H1 (cell line): ENCODE measurements around the gene NRBF2. TPM values are rescaled to one million over a fixed set of nuclear protein-coding genes. Genes with fewer than 3 reads are reported as not detected.

ENCODE experiments used
- CTCF ChIA-PET: fragments of 300-600 bp; sonication (Branson Sonifier 250); formaldehyde crosslinking; loops from one replicate; lab custom pipeline; 2021; ENCODE audit not compliant: partially characterized antibody; lab: Charles Lee
- POLR2A ChIA-PET: fragments of 300-600 bp; sonication (Branson Sonifier 250); formaldehyde crosslinking; loops from one replicate; lab custom pipeline; 2021; ENCODE audit warnings: inconsistent platforms; ENCODE audit not compliant: partially characterized antibody; lab: Charles Lee
- DNase-seq, 2 experiments: peaks; one replicate each; pipeline versions ENCODE4 v3.0.0 to v3.0.0-alpha.2; 2010 to 2022; ENCODE audit warnings: low spot score in 2 of 2, low read depth in 1 of 2, mixed read lengths in 1 of 2
- FAIRE-seq: peaks from 2 replicates; lab custom pipeline; 2011; peaks lifted over from hg19 to GRCh38; lab: Jason Lieb, UNC
- H2AFZ ChIP-seq: 2 replicates; pipeline ENCODE4 v1.8.1; 2012; ENCODE audit warnings: low read length, inconsistent platforms
- H2AK5ac ChIP-seq: 2 replicates; pipeline ENCODE4 v1.6.1; 2013; ENCODE audit warnings: low read depth, low read length
- H2BK120ac ChIP-seq: replicated peaks from 2 replicates; pipeline ENCODE3; 2013; ENCODE audit warnings: low read depth, low read length, inconsistent platforms
- H2BK12ac ChIP-seq: 2 replicates; pipeline ENCODE4 v1.6.1; 2013; ENCODE audit warnings: low read depth, low read length
- H2BK15ac ChIP-seq: 2 replicates; pipeline ENCODE4 v1.6.1; 2013; ENCODE audit warnings: low read length
- H2BK20ac ChIP-seq: 2 replicates; pipeline ENCODE4 v1.6.1; 2013; ENCODE audit warnings: low read length
- H2BK5ac ChIP-seq: 2 replicates; pipeline ENCODE4 v1.6.1; 2013; ENCODE audit warnings: low read depth, low read length
- H3K14ac ChIP-seq: 2 replicates; pipeline ENCODE4 v1.6.1; 2013; ENCODE audit warnings: inconsistent platforms; ENCODE audit not compliant: insufficient read length
- H3K18ac ChIP-seq: 2 replicates; pipeline ENCODE4 v1.6.1; 2013; ENCODE audit warnings: low read length; ENCODE audit errors: extremely low read depth
- H3K23ac ChIP-seq: 2 replicates; pipeline ENCODE4 v1.6.1; 2013; ENCODE audit warnings: inconsistent platforms; ENCODE audit not compliant: insufficient read length
- H3K23me2 ChIP-seq: 2 replicates; pipeline ENCODE4 v1.6.1; 2013; ENCODE audit warnings: low read depth, low read length
- H3K27ac ChIP-seq: 2 replicates; pipeline ENCODE4 v1.6.1; 2011; ENCODE audit warnings: low read depth, low read length, inconsistent platforms
- H3K27me3 ChIP-seq, 4 experiments: replicated peaks in 1 of 4; 1 replicate in 1 of 4; 2 replicates in 3 of 4; pipeline versions ENCODE4 v1.6.1 to v1.8.1; 2011 to 2013; ENCODE audit warnings: low read length in 3 of 4, mild to moderate bottlenecking in 3 of 4, inconsistent platforms in 2 of 4, mixed read lengths in 2 of 4, moderate library complexity in 1 of 4; ENCODE audit not compliant: control insufficient read depth in 3 of 4, insufficient read depth in 3 of 4; ENCODE audit errors: extremely low read depth in 1 of 4
- H3K36me3 ChIP-seq, 4 experiments: 2 replicates each; pipeline versions ENCODE4 v1.6.1 to v1.8.1; 2011 to 2013; ENCODE audit warnings: mild to moderate bottlenecking in 4 of 4, low read length in 3 of 4, moderate library complexity in 2 of 4, control low read depth in 1 of 4, inconsistent platforms in 1 of 4; ENCODE audit not compliant: insufficient read depth in 4 of 4, control insufficient read depth in 2 of 4
- H3K4ac ChIP-seq: replicated peaks from 2 replicates; pipeline ENCODE3; 2013; ENCODE audit warnings: low read length, low read depth, mixed read lengths, inconsistent platforms; ENCODE audit not compliant: insufficient read length
- H3K4me1 ChIP-seq, 4 experiments: replicated peaks in 1 of 4; 1 replicate in 1 of 4; 2 replicates in 3 of 4; pipeline versions ENCODE4 v1.6.1 to v1.8.1; 2011 to 2013; ENCODE audit warnings: low read length in 3 of 4, inconsistent platforms in 2 of 4, mixed read lengths in 1 of 4; ENCODE audit not compliant: insufficient read depth in 4 of 4, control insufficient read depth in 3 of 4
- H3K4me2 ChIP-seq, 2 experiments: 2 replicates each; pipeline versions ENCODE4 v1.6.1 to v1.8.1; 2011 to 2013; ENCODE audit warnings: low read depth in 2 of 2, low read length in 2 of 2, control low read depth in 1 of 2, inconsistent platforms in 1 of 2, mild to moderate bottlenecking in 1 of 2; ENCODE audit not compliant: insufficient read depth in 1 of 2
- H3K4me3 ChIP-seq, 4 experiments: fragments of 200-600, 300-600 bp in 1 of 4; sonication (generic), shearing (Covaris generic), sonication (Bioruptor Twin) in 1 of 4; 2 replicates each; pipeline versions ENCODE4 v1.5.1 to v1.8.1; 2011 to 2016; ENCODE audit warnings: low read length in 4 of 4, low read depth in 3 of 4, control low read depth in 2 of 4, inconsistent platforms in 2 of 4, mild to moderate bottlenecking in 2 of 4, mixed read lengths in 1 of 4, moderate library complexity in 1 of 4; ENCODE audit not compliant: insufficient read depth in 2 of 4; ENCODE audit errors: extremely low read depth in 1 of 4
- H3K56ac ChIP-seq: replicated peaks from 2 replicates; pipeline ENCODE3; 2013; ENCODE audit warnings: low read depth, mild to moderate bottlenecking, mixed read lengths, low read length, inconsistent platforms; ENCODE audit not compliant: insufficient read length
- H3K79me1 ChIP-seq: 2 replicates; pipeline ENCODE4 v1.6.1; 2013; ENCODE audit warnings: low read depth, low read length, control low read depth
- H3K79me2 ChIP-seq, 2 experiments: 2 replicates each; pipeline versions ENCODE4 v1.6.1 to v1.8.1; 2012 to 2013; ENCODE audit warnings: low read length in 2 of 2, mild to moderate bottlenecking in 2 of 2, inconsistent platforms in 1 of 2; ENCODE audit not compliant: insufficient read depth in 2 of 2, control insufficient read depth in 1 of 2
- H3K9ac ChIP-seq, 4 experiments: replicated peaks in 1 of 4; 1 replicate in 1 of 4; 2 replicates in 3 of 4; pipeline versions ENCODE4 v1.6.1 to v1.8.1; 2011 to 2013; ENCODE audit warnings: low read depth in 3 of 4, low read length in 3 of 4, control low read depth in 2 of 4, mild to moderate bottlenecking in 2 of 4, moderate library complexity in 2 of 4, inconsistent platforms in 1 of 4; ENCODE audit errors: extremely low read depth in 1 of 4
- H3K9me3 ChIP-seq, 2 experiments: 2 replicates each; pipeline versions ENCODE4 v1.6.1 to v1.8.1; 2012 to 2013; ENCODE audit warnings: mild to moderate bottlenecking in 2 of 2, moderate library complexity in 2 of 2, control low read depth in 1 of 2, inconsistent platforms in 1 of 2, low read depth in 1 of 2, low read length in 1 of 2, mixed read lengths in 1 of 2; ENCODE audit not compliant: insufficient read depth in 2 of 2
- H4K20me1 ChIP-seq, 2 experiments: replicated peaks in 1 of 2; 2 replicates each; pipeline versions ENCODE3 to v1.8.1; 2011 to 2013; ENCODE audit warnings: inconsistent platforms in 2 of 2, low read length in 2 of 2, mild to moderate bottlenecking in 1 of 2; ENCODE audit not compliant: insufficient read depth in 2 of 2, control insufficient read depth in 1 of 2
- H4K5ac ChIP-seq: 2 replicates; pipeline ENCODE4 v1.6.1; 2013; ENCODE audit warnings: low read length, low read depth, mixed read lengths, inconsistent platforms; ENCODE audit not compliant: insufficient read length
- H4K8ac ChIP-seq: 2 replicates; pipeline ENCODE4 v1.8.0; 2013; ENCODE audit warnings: mild to moderate bottlenecking, moderate library complexity, low read length, inconsistent platforms; ENCODE audit not compliant: insufficient read depth; ENCODE audit errors: extremely low read depth
- H4K91ac ChIP-seq: replicated peaks from 2 replicates; pipeline ENCODE3; 2013; ENCODE audit warnings: low read length, mixed read lengths, inconsistent platforms; ENCODE audit not compliant: insufficient read length
- FOSL1 ChIP-seq: IDR thresholded peaks from 2 replicates; pipeline ENCODE4 v1.6.1; 2011; ENCODE audit warnings: mild to moderate bottlenecking, low read depth, low read length, moderate library complexity; ENCODE audit not compliant: insufficient read depth
- PHF8 ChIP-seq: fragments of 200-600 bp; sonication (generic); conservative IDR thresholded peaks from 2 replicates; pipeline ENCODE4 v1.7.1; 2012; ENCODE audit warnings: low read depth, mild to moderate bottlenecking, inconsistent platforms, low read length, moderate library complexity
- SP2 ChIP-seq: IDR thresholded peaks from 2 replicates; pipeline ENCODE4 v1.6.1; 2012; ENCODE audit warnings: mild to moderate bottlenecking, low read length, inconsistent platforms
- TCF12 ChIP-seq: IDR thresholded peaks from 2 replicates; pipeline ENCODE4 v1.6.1; 2011; ENCODE audit warnings: low read depth, mild to moderate bottlenecking, low read length
- WGBS, 2 experiments: shearing (Covaris generic) in 1 of 2; methylation state at CpG; one replicate each; pipeline versions ENCODE4 v1.1.6 to v1.1.7; 2013 to 2015; ENCODE audit warnings: low lambda C conversion rate in 2 of 2, mixed read lengths in 2 of 2, inconsistent platforms in 1 of 2, low coverage in 1 of 2, missing lambda C conversion rate in 1 of 2; ENCODE audit not compliant: insufficient replicate concordance in 2 of 2, insufficient coverage in 1 of 2, insufficient read length in 1 of 2; ENCODE audit errors: extremely low coverage in 1 of 2, missing lambda C conversion rate in 1 of 2; 5-methylcytosine and 5-hydroxymethylcytosine counted together
- polyA plus RNA-seq, 7 experiments: library from polyadenylated mRNA; depleted of rRNA in 3 of 7; stranded (reverse) in 5 of 7; unstranded in 2 of 7; fragments of >200 nt in 5 of 7; fragments of 200-250 nt in 2 of 7; gene quantifications; 1 replicate in 5 of 7; 2 replicates in 1 of 7; 4 replicates in 1 of 7; pipeline versions ENCODE4 v1.2.1 to v1.2.3, GENCODE V29; 2011 to 2013; ENCODE audit warnings: missing spikeins in 2 of 7, mixed read lengths in 2 of 7
- total RNA-seq: library from RNA; stranded (reverse); fragmentation: NEBNext Ultra II Directional; extraction: Animal tissue kit (Norgen Biotek cat#: 25700); gene quantifications from 2 replicates; pipeline ENCODE4 v1.2.1, GENCODE V29; 2021

NRBF2 gene
- total and polyA plus RNA-seq, 2 of the 8 experiments (the other 6 are each of a cell fraction or from before 2014, with no cell fraction given), result 11.0 to 29.9 TPM

GRCh38 chr10:63200431-63200830 is 67.3 kb downstream of the NRBF2 start:
- no peak overlapping the region for H3K23ac ChIP-seq
- H3K56ac ChIP-seq, result no peak overlapping the region
- peak overlapping the region in 1 of 4 experiments; percentile 8; a peak in 1 of 8 replicates for H3K4me3 ChIP-seq
- no peak overlapping the region for H3K18ac ChIP-seq
- peaks cover 5 to 7% of the 10 kb centered on the region in 2 experiments for H4K20me1 ChIP-seq
- H3K4ac ChIP-seq, result no peak overlapping the region
- no peak overlapping the region for H2AK5ac ChIP-seq
- H2BK5ac ChIP-seq, result no peak overlapping the region
- H3K23me2 ChIP-seq, result no peaks in the 10 kb centered on the region
- 61 to 100% methylated on average over 1 to 6 of the region's 6 CpGs for WGBS, 2 experiments
- no peaks in the 10 kb centered on the region; the same call in 1 of the 2 replicates for H3K79me1 ChIP-seq
- peaks cover 0 to 14% (median 7%) of the 10 kb centered on the region in 4 experiments; a peak in 5 of 7 replicates for H3K4me1 ChIP-seq
- FAIRE-seq (no peak), DNase-seq (no peak)
- H3K27ac ChIP-seq, result no peak overlapping the region
- H3K9me3 ChIP-seq, result no peaks in the 10 kb centered on the region
- no peak overlapping the region for H2BK120ac ChIP-seq
- no peak overlapping the region for H2AFZ ChIP-seq
- no peak overlapping the region for H4K8ac ChIP-seq
- H2BK12ac ChIP-seq, result no peak overlapping the region
- no peak overlapping the region for H3K9ac ChIP-seq
- POLR2A ChIA-PET, result interaction anchor here (1.1 to 1.2 kb wide), 2 partner anchors 10 to 429 kb away, joined by 3 to 4 read pairs; no protein-coding TSS in a partner anchor
- CTCF ChIA-PET, result interaction anchor here (0.9 to 2.8 kb wide), 3 partner anchors 13 to 520 kb away, joined by 3 to 11 read pairs (median 5); no protein-coding TSS in a partner anchor
- no peak overlapping the region for H2BK20ac ChIP-seq
- H3K27me3 ChIP-seq, result no peaks in the 10 kb centered on the region
- H4K5ac ChIP-seq, result no peak overlapping the region
- no peak overlapping the region for H2BK15ac ChIP-seq
- H3K4me2 ChIP-seq, result peak overlapping the region; percentile 7 to 18; a peak in 2 of 4 replicates
- H3K36me3 ChIP-seq, result peaks cover 7 to 66% (median 32%) of the 10 kb centered on the region in 4 experiments; a peak in 7 of 8 replicates
- peaks cover 0 to 43% of the 10 kb centered on the region in 2 experiments; a peak in 3 of 4 replicates for H3K79me2 ChIP-seq
- TF ChIP-seq TCF12, result no peak
- no peak for TF ChIP-seq SP2
- no peak for TF ChIP-seq FOSL1
- no peak for TF ChIP-seq PHF8
- H4K91ac ChIP-seq, result no peak overlapping the region
- H3K14ac ChIP-seq, result no peak overlapping the region
